ENCODE measurements around the gene MT1E.

GRCh38 chr16:56667581-56668571 is 42.3 kb downstream of the MT1E start, which contains the start of gene MT1G:
- TF ChIP-seq EZH2phosphoT487 (IDR thresholded peaks at IDR 0.05; ENCODE audit: borderline replicate concordance, low read length) (0 out of 2 replicates have a peak, but pooled peaks have one; percentile 16), CTCF (IDR thresholded peaks at IDR 0.05; ENCODE audit: low read depth, low read length, poor library complexity, severe bottlenecking) (no peak)

All from DOHH2 (cell line).